Ovary (tissue), 3 donors: ENCODE measurements around the gene SPAG16.

Experiments used
- CTCF ChIP-seq, 3 donors: fragments of 450-650 bp in 2 of 3; fragments of 200-600 bp in 1 of 3; IDR thresholded peaks; one replicate each; pipeline versions ENCODE4 v1.5.1 to v1.8.0; 2016 to 2022; ENCODE audit warnings: antibody characterized with exemption in 3 of 3, mild to moderate bottlenecking in 1 of 3
- POLR2A ChIP-seq: fragments of 450-650 bp; IDR thresholded peaks from one replicate; pipeline ENCODE4 v1.6.1; 2017; ENCODE audit warnings: antibody characterized with exemption, mild to moderate bottlenecking, moderate library complexity
- donor health status: DM: no; HTN: no; CAD: no.

GRCh38 chr2:213246497-213247281, 37.6 kb upstream of the SPAG16 start:
- TF ChIP-seq POLR2A (no peak), CTCF (IDR thresholded peaks at IDR 0.05) (peak; percentile 20 to 61 (median 55))
